HFFc6 (cell line): ENCODE data around the gene ARHGAP23. TPM values are rescaled to one million over a fixed set of nuclear protein-coding genes. Genes with fewer than 3 reads are reported as not detected.
A peak's percentile ranks its signal among the peaks of the same experiment; 100 is the strongest.

ENCODE experiments used
- DNase-seq: peaks from one replicate; pipeline ENCODE4 v3.0.0-alpha.2; 2018
- H3K27ac Mint-ChIP-seq: 2 replicates; pipeline ENCODE4 v1.8.0; 2020; ENCODE audit warnings: mild to moderate bottlenecking, mixed read lengths
- H3K27me3 Mint-ChIP-seq: 2 replicates; pipeline ENCODE4 v1.8.0; 2021; ENCODE audit warnings: mild to moderate bottlenecking, moderate library complexity, mixed read lengths; ENCODE audit not compliant: insufficient read depth
- H3K36me3 Mint-ChIP-seq: 2 replicates; pipeline ENCODE4 v1.8.0; 2021; ENCODE audit warnings: low read depth, mixed read lengths
- H3K4me1 Mint-ChIP-seq: 2 replicates; pipeline ENCODE4 v1.8.0; 2020; ENCODE audit warnings: low read depth, mixed read lengths
- H3K4me3 Mint-ChIP-seq: 2 replicates; pipeline ENCODE4 v1.8.0; 2020; ENCODE audit warnings: mild to moderate bottlenecking, moderate library complexity, mixed read lengths
- H3K9me3 Mint-ChIP-seq: 2 replicates; pipeline ENCODE4 v1.8.0; 2020; ENCODE audit warnings: mild to moderate bottlenecking, mixed read lengths
- CTCF ChIP-seq: fragments of 200-600 bp; sonication (generic); IDR thresholded peaks from 2 replicates; pipeline ENCODE4 v1.5.0; 2021; ENCODE audit warnings: antibody characterized with exemption, mild to moderate bottlenecking
- total RNA-seq, 6 experiments: library from RNA; stranded (reverse); fragmentation: NEBNext Ultra II Directional; extraction: Animal tissue kit (Norgen Biotek cat#: 25700); gene quantifications; 2 replicates in 1 of 6; 3 replicates in 5 of 6; pipeline ENCODE4 v1.2.3, GENCODE V29; 2021

Gene ARHGAP23
- total RNA-seq, 6 experiments from 2014 or later: 206 to 231 (median 224) TPM

- peak overlapping the region; percentile 57 for H3K27ac Mint-ChIP-seq
- DNase-seq: no peak
Measured at GRCh38 chr17:38460716-38461630, 32.7 kb downstream of the ARHGAP23 start.

DNA sequence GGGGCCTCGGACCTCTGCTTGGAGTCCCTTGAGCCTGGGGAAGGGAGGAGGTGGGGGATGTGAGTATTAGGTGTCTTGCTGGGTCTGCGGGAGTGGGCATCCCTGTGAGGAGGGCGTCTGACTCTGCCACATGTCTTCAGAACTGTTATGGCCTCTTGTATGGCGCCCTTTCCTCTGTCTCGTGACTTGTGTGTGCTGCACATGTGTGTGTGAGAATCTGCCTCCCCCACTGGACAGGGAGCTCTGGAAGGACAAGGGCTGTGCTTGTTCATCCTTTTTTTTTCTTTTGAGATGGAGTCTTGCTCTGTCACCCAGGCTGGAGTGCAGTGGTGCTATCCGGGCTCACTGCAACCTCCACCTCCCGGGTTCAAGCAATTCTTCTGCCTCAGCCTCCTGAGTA lies 33.4 kb downstream of the ARHGAP23 start:
- no peak for DNase-seq
- H3K4me3 Mint-ChIP-seq: no peak overlapping the region
- H3K27ac Mint-ChIP-seq: peak overlapping the region; percentile 57
- H3K36me3 Mint-ChIP-seq: peaks cover 31% of the 10 kb centered on the region
- H3K4me1 Mint-ChIP-seq: peaks cover 51% of the 10 kb centered on the region
- H3K9me3 Mint-ChIP-seq: no peaks in the 10 kb centered on the region
- TF ChIP-seq CTCF: no peak
- peaks cover 5% of the 10 kb centered on the region for H3K27me3 Mint-ChIP-seq

More at GRCh38 chr17:38460716-38461630, 32.7 kb downstream of the ARHGAP23 start:
- peaks cover 57% of the 10 kb centered on the region for H3K4me1 Mint-ChIP-seq
- no peak overlapping the region for H3K4me3 Mint-ChIP-seq
- peaks cover 31% of the 10 kb centered on the region for H3K36me3 Mint-ChIP-seq
- peak; percentile 20; the same call in 1 of the 2 replicates for TF ChIP-seq CTCF
- peaks cover 5% of the 10 kb centered on the region for H3K27me3 Mint-ChIP-seq
- no peaks in the 10 kb centered on the region for H3K9me3 Mint-ChIP-seq

DNA sequence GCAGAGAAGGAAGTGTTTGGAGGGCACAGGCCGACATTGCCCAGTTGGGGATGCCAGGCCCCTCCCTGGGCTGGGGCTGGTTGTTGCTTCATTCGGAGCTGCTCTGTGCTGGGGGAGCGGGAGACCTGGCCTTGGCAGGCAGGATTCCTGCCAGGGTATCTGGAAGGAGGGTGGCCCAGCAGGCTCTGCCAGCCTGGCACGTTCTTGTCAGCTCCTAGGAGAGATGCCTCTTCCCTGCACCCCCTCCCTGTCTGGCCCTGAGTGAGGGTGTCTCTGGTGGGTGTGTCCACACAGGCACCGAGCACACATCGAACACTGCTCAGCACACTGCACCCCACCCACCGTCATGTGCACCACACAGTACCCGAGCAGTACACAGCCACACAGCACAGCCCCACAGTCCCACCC lies 35.2 kb downstream of the ARHGAP23 start:
- Mint-ChIP-seq H3K4me1 (peaks cover 54% of the 10 kb centered on the region), H3K4me3 (no peak overlapping the region; the same call in 1 of the 2 replicates), H3K27ac (peak overlapping the region; percentile 96), H3K27me3 (peaks cover 12% of the 10 kb centered on the region), H3K9me3 (no peaks in the 10 kb centered on the region), H3K36me3 (peaks cover 39% of the 10 kb centered on the region)
- no peak for DNase-seq
- TF ChIP-seq CTCF: no peak

- Mint-ChIP-seq H3K27me3 (peaks cover 12% of the 10 kb centered on the region), H3K4me3 (peak overlapping the region; percentile 90), H3K4me1 (peaks cover 60% of the 10 kb centered on the region), H3K36me3 (peaks cover 47% of the 10 kb centered on the region), H3K27ac (peak overlapping the region; percentile 96), H3K9me3 (no peaks in the 10 kb centered on the region)
- no peak for TF ChIP-seq CTCF
- no peak for DNase-seq
Measured at GRCh38 chr17:38464251-38464722, 36.0 kb downstream of the ARHGAP23 start.

DNA sequence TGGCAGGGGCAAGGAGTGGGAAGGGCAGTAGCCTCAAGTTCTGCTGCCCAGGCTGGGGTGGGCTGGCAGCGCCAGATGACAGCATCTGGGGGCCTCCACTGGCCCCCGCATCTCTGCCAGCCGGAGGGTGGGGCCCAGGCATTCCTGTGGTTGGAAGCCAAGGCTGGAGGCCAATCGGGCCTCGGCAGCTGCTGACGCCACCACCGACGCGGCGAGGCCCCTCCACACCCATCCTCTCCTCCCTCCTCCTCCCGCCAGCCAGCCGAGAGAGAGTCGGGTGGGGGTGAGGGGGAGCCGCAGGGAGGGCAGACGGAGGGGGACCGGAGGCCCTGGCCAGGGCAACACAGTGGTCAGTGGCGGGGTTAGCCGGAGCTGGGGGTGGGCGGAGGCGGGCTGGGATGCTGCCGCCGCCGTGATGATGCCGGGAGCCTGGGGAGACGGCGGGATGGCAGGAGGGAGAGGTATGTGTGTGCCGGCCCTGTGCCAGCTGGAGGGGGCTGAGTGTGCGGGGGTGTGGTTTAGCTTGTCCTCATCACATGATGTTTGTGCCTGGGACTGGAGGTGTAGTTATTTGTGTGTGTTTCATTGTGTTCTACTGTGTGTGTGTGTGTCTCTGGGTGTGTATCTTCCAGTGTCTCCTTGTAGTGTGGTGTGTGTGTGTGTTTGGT lies 36.6 kb downstream of the ARHGAP23 start:
- H3K36me3 Mint-ChIP-seq: peaks cover 48% of the 10 kb centered on the region

More for the DNA sequence above, 36.6 kb downstream of the ARHGAP23 start:
- Mint-ChIP-seq H3K9me3 (no peaks in the 10 kb centered on the region), H3K27ac (peak overlapping the region; percentile 96), H3K27me3 (peaks cover 12% of the 10 kb centered on the region), H3K4me3 (peak overlapping the region; percentile 90), H3K4me1 (peaks cover 63% of the 10 kb centered on the region)
- TF ChIP-seq CTCF: no peak
- peak; percentile 91 for DNase-seq
